HepG2 (cell line): Measurements from ENCODE around the gene COX14. TPM values are rescaled to one million over a fixed set of nuclear protein-coding genes. Genes with fewer than 3 reads are reported as not detected.

Experiments used
- AHDC1 ChIP-seq: sonication (generic); formaldehyde crosslinking; IDR thresholded peaks from 2 replicates; pipeline ENCODE4 v1.5.1; 2020; ENCODE audit warnings: mild to moderate bottlenecking, missing genetic modification reagents, borderline replicate concordance
- ARHGAP35 ChIP-seq: sonication (generic); formaldehyde crosslinking; IDR thresholded peaks from 2 replicates; pipeline ENCODE4 v1.9.0; 2022; ENCODE audit warnings: mild to moderate bottlenecking, inconsistent platforms, moderate library complexity, missing genetic modification reagents, borderline replicate concordance
- DR1 ChIP-seq: sonication (generic); formaldehyde crosslinking; IDR thresholded peaks from 2 replicates; pipeline ENCODE4 v1.8.0; 2021; ENCODE audit warnings: mild to moderate bottlenecking, missing genetic modification reagents, inconsistent platforms
- EZH2 ChIP-seq: conservative IDR thresholded peaks from 2 replicates; pipeline ENCODE4 v1.6.1; 2012; ENCODE audit warnings: mild to moderate bottlenecking, low read depth, low read length, moderate library complexity
- FOXK1 ChIP-seq: sonication (generic); formaldehyde crosslinking; IDR thresholded peaks from 2 replicates; pipeline ENCODE4 v1.4.0; 2020; ENCODE audit warnings: low read depth, missing genetic modification reagents, borderline replicate concordance
- HOXA9 ChIP-seq: sonication (generic); formaldehyde crosslinking; IDR thresholded peaks from 2 replicates; pipeline ENCODE4 v1.8.1; 2022; ENCODE audit warnings: missing genetic modification reagents, mild to moderate bottlenecking, moderate library complexity, borderline replicate concordance
- MIER2 ChIP-seq: IDR thresholded peaks from 2 replicates; pipeline ENCODE4 v1.6.1; 2016; ENCODE audit warnings: missing biosample characterization, missing genetic modification reagents
- MTF1 ChIP-seq: sonication (generic); formaldehyde crosslinking; IDR thresholded peaks from 2 replicates; pipeline ENCODE4 v1.5.0; 2020; ENCODE audit warnings: missing genetic modification reagents
- MXD3 ChIP-seq: IDR thresholded peaks from 2 replicates; pipeline ENCODE4 v1.6.1; 2016; ENCODE audit warnings: mild to moderate bottlenecking, missing biosample characterization, missing genetic modification reagents
- NONO ChIP-seq, 2 experiments: fragments of 450-650 bp in 1 of 2; sonication (generic) in 1 of 2; formaldehyde crosslinking in 1 of 2; IDR thresholded peaks in 1 of 2; conservative IDR thresholded peaks in 1 of 2; 2 replicates each; pipeline versions ENCODE4 v1.6.1 to v1.8.0; 2017 to 2022; ENCODE audit warnings: mild to moderate bottlenecking in 1 of 2, missing genetic modification reagents in 1 of 2, moderate library complexity in 1 of 2
- PHF5A ChIP-seq: IDR thresholded peaks from one replicate; pipeline ENCODE4 v1.6.1; 2018; ENCODE audit warnings: low read depth, missing genetic modification reagents; ENCODE audit not compliant: unreplicated experiment
- POGK ChIP-seq: sonication (generic); formaldehyde crosslinking; conservative IDR thresholded peaks from 2 replicates; pipeline ENCODE4 v1.8.0; 2022; ENCODE audit warnings: mild to moderate bottlenecking, moderate library complexity, missing genetic modification reagents
- SP1 ChIP-seq, 2 experiments: fragments of 450-650 bp in 1 of 2; sonication (generic) in 1 of 2; formaldehyde crosslinking in 1 of 2; IDR thresholded peaks; 2 replicates each; pipeline versions ENCODE4 v1.4.0 to v1.6.1; 2016 to 2020; ENCODE audit warnings: missing genetic modification reagents in 1 of 2
- SPEN ChIP-seq: sonication (generic); formaldehyde crosslinking; IDR thresholded peaks from 2 replicates; pipeline ENCODE4 v1.5.1; 2020; ENCODE audit warnings: low read depth, mild to moderate bottlenecking, missing genetic modification reagents
- TEF ChIP-seq: sonication (generic); formaldehyde crosslinking; IDR thresholded peaks from 2 replicates; pipeline ENCODE4 v1.5.0; 2020; ENCODE audit warnings: missing genetic modification reagents
- ZFP62 ChIP-seq: sonication (generic); formaldehyde crosslinking; IDR thresholded peaks from 2 replicates; pipeline ENCODE4 v1.4.0; 2020; ENCODE audit warnings: missing genetic modification reagents
- ZFY ChIP-seq: sonication (generic); formaldehyde crosslinking; IDR thresholded peaks from 2 replicates; pipeline ENCODE4 v1.4.0; 2020; ENCODE audit warnings: missing genetic modification reagents
- ZNF329 ChIP-seq: sonication (generic); formaldehyde crosslinking; IDR thresholded peaks from 2 replicates; pipeline ENCODE4 v1.9.0; 2021; ENCODE audit warnings: low read depth, mild to moderate bottlenecking, missing genetic modification reagents
- ZNF430 ChIP-seq: sonication (generic); formaldehyde crosslinking; IDR thresholded peaks from 2 replicates; pipeline ENCODE4 v1.9.0; 2021; ENCODE audit warnings: mild to moderate bottlenecking, missing genetic modification reagents
- ZNF773 ChIP-seq: sonication (generic); formaldehyde crosslinking; IDR thresholded peaks from 2 replicates; pipeline ENCODE4 v1.4.0; 2020; ENCODE audit warnings: missing genetic modification reagents, borderline replicate concordance
- polyA plus RNA-seq, 8 experiments: library from polyadenylated mRNA; depleted of rRNA in 3 of 8; stranded (reverse) in 7 of 8; unstranded in 1 of 8; fragments of >200 nt; fragmentation: Illumina TruSeq in 4 of 8; extraction: Trizol in 4 of 8; gene quantifications; 2 replicates each; pipeline versions ENCODE4 v1.2.1 to v1.2.3, GENCODE V29; 2011 to 2016; ENCODE audit warnings: low read depth in 4 of 8, missing spikeins in 1 of 8, mixed read lengths in 1 of 8; ENCODE audit not compliant: insufficient read depth in 1 of 8
- total RNA-seq, 5 experiments: library from RNA; depleted of rRNA; stranded (reverse); fragments of >200 nt; fragmentation: Illumina TruSeq; extraction: Trizol; gene quantifications; 2 replicates each; pipeline ENCODE4 v1.2.3, GENCODE V29; 2016; ENCODE audit warnings: low read depth in 1 of 5

The COX14 gene
- total and polyA plus RNA-seq, 2 of the 13 experiments (the other 11 are each of a cell fraction or from before 2014, with no cell fraction given), result 53.0 to 71.6 TPM

- TF ChIP-seq POGK (CRISPR knock-in tag), result peak; percentile 4; the same call in 1 of the 2 replicates
- no peak for TF ChIP-seq EZH2
- no peak for TF ChIP-seq ZNF329
- TF ChIP-seq TEF (CRISPR knock-in tag), result no peak
- TF ChIP-seq PHF5A (CRISPR knock-in tag), result no peak
- TF ChIP-seq ZNF430, result no peak
- TF ChIP-seq DR1 (CRISPR knock-in tag), result no peak
- no peak for TF ChIP-seq MTF1
- TF ChIP-seq HOXA9 (CRISPR knock-in tag), result no peak
- 0 out of 2 replicates have a peak, but pooled peaks have one; percentile 24 for TF ChIP-seq AHDC1
- peak; percentile 44; the same call in 1 of the 2 replicates for TF ChIP-seq FOXK1 (CRISPR knock-in tag)
- TF ChIP-seq SPEN (CRISPR knock-in tag), result peak; percentile 76; the same call in 1 of the 2 replicates
- TF ChIP-seq MIER2 (CRISPR knock-in tag), result peak; percentile 55; the same call in 1 of the 2 replicates
- no peak for TF ChIP-seq NONO (IDR thresholded peaks at IDR 0.05)
- peak; percentile 67 for TF ChIP-seq NONO (CRISPR knock-in tag; conservative IDR thresholded peaks at IDR 0.05)
- no peak for TF ChIP-seq ZNF773
- peak; percentile 13; the same call in 1 of the 2 replicates for TF ChIP-seq MXD3 (CRISPR knock-in tag)
- TF ChIP-seq SP1 (IDR thresholded peaks at IDR 0.05), result no peak
- peak; percentile 33; the same call in 1 of the 2 replicates for TF ChIP-seq SP1 (CRISPR knock-in tag; IDR thresholded peaks at IDR 0.05)
- TF ChIP-seq ZFP62 (CRISPR knock-in tag), result no peak
- TF ChIP-seq ZFY (CRISPR knock-in tag), result peak; percentile 60
- TF ChIP-seq ARHGAP35, result no peak
Measured at GRCh38 chr12:50084775-50085614, 27.0 kb upstream of the COX14 start, which contains the start of gene SMARCD1 (continued).
